GM21367 (cell line): ENCODE measurements around the gene LHB.
"Not testable (repeated sequence)": the region's sequence is repeated elsewhere in the genome, so short reads cannot be mapped to it uniquely, and the experiment has no call there.

Source experiments
- ATAC-seq: cut with Tn5 transposase; IDR thresholded peaks from one replicate; pipeline ENCODE4 v1.9.1; 2021; ENCODE audit not compliant: unreplicated experiment

Gene LHB

DNA sequence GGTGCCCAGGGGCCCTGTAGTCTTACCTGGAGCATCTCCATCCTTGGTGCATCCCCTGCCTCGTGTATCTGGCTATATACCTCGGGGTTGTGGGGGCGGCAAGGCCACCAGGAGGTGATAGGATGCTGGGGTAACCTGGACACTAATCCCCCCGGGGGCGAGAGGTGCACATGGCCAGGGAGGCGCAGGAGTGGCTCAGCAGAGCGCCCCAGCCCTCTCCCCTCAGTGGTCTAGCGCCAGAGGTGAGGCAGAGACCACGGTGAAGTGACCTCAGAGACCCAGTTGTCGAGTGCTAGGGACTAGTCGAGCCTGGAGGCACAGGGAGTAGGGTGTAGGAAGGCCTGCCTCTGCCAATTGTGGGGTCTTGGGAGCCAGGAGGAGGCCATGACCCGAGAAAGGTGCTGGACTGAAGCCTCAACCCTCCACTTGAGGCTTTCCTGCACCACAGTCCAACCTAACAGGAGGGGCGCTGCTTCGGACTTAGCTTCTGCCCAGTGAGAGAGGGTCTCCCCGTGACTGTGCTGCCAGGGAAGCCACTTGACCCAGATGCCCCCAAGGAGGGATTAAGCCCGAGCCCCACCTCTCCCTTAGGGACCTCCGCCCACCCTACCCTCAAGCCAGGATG is at the start of gene LHB:
Gene LHB (minus strand): TSS at position 51 of the 625 bp plus-strand sequence. CDS start 10 bp downstream, at position 41.
- ATAC-seq: no peak

DNA sequence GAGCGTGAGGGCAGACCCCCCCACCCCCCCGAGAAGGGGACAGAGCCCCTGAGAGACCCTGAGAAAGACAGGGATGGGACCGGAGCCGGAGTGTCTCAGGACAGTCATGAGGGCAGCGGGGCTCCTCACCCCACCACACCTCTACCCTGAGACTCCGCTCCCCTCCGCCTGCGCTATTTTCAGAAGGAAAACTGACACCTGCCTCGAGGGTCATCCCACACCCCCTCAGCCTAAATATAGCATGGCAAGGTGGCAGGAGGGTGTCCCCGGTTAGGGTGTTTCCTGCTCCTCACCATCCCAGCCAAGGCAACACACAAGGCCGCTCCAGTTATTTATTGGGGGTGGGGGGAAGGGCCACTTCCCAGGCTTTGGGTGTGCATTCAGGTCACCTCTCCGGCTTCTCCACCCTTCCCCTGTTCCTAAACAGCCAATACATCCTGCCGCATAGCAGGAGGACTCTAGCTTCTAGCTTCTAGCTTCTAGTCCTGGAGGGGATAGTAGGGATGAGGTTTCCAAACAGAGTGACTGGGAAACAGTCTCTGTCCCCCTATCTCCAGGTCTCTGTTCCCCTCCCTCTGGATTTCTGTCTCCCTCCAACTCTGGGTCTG is 49.1 kb upstream of the LHB start:
- ATAC-seq: no peak

DNA sequence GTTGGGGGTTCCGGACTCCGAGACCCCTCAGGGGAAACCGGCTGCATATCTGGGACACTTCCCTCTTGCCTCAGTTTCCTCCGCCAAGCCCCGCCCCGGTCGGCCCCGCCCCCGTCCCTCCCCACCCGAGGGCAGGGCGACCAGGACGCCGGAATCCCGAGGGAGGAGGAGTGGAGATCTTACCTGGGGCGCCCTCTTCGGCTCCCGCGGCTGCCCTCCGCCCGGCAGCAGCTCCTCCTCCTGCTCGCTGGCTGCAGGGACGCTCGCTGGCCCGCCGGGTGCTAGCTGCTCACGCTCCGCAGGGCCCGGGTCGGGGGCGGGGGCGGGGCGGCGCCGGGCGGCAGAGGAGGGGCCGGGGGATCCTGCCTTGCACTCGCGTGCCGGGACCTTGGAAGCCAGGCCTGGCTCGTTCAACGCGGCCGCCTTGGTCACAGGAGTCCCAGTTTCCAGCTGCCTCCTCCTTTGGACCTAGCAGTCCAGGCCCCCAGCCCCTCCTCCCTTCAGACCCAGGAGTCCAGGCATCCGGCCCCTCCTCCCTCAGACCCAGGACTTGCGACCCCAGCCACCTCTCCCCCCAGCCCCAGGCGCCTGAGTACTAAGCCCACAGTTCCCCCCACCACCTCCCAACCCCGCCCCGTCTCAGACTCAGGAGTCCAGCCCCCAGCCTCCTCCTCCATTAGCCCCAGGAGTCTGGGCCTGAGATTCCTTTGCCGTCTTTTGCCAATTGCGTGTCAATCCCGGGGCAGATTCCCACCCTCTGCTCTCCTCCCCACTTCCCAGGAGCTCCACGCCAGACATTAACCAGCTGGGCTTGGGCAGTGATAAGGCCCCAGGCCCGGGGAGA is 48.1 kb upstream of the LHB start, which contains the start of gene NTF4:
Gene NTF4 (minus strand): TSS at position 51 of the 844 bp plus-strand sequence. CDS start 2,821 bp downstream, outside the sequence.
- no peak for ATAC-seq

DNA sequence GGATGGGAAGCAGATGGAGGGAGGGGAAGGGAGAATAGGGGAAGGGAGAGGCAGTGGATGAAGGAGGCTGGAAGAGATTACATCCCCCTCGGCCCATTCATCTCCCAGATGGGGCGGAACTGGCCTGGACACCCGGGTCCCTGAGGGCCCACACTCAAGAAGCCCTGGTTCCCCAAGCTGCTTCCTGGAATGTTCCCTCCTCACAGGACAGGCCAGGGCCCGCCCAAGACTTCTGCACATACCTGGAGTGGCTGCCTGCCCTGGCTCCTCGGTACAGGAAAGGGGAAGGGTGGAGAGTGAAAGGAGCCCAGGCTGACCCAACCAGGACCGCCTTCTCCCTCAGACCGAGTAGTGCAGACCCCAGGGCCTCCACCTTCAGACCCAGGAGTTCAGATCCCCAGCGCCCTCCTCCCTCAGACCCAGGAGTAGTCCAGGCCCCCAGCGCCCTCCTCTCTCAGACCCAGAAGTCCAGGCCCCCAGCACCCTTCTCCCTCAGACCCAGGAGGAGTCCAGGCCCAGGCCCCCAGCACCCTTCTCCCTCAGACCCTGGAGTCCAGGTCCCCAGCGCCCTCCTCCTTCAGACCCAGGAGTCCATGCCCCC is 47.2 kb upstream of the LHB start:
- ATAC-seq: no peak

DNA sequence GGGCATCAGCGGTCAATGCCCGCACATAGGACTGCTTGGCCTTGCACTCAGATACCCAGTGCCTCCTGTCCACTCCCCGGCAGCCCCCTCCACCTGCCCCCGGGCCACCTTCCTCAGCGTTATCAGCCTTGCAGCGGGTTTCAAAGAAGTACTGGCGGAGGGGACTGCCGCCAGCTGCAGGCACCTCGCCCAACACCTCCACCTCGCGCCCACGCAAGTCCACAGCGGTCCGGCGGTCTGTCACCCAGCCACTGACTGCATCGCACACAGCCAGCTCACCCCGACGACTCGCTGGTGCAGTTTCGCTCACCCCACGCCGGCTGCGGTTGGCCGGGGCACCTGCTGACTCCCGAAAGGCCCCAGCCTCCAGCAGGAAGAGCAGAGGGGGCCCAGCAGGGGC is 44.6 kb upstream of the LHB start:
- ATAC-seq: no peak

DNA sequence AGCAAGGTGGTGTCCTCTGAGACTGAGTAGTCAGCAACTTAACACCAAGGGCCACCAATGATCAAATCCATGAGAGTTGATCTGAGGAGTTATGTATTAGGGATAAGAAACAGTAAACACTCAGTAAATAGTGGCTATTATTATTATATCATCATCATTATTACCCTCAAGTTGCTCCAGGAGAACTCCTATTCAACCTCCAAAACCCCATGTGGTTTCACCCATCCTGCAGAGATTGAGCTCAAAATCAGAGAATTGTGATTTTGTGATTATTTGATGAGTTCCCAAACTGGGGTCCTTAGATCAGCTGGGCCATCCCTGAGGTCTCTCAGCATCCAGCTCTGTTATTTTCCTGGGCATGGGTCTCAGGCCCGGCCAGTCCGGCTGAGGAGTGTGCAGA is 44.1 kb upstream of the LHB start:
- ATAC-seq: no peak

DNA sequence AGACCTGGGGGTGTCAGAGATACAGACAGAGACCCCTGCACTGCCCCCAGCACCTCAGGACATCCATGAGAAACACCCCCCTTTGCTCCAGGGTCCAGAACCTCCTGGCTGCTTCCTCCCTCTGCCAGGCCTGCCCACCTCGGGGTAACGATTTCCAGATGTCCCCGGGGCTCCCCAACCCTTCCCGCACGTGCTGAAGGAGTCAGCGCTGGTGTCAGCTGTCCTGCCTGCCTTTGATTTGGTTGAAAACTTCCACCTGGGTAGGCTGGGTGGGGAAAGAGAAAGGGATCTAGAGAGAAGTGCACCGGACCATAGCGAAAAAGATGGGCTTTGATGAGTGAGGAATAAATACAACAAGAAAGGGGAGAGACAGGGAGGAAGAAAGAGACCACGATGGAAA is 42.2 kb upstream of the LHB start:
- no peak for ATAC-seq

DNA sequence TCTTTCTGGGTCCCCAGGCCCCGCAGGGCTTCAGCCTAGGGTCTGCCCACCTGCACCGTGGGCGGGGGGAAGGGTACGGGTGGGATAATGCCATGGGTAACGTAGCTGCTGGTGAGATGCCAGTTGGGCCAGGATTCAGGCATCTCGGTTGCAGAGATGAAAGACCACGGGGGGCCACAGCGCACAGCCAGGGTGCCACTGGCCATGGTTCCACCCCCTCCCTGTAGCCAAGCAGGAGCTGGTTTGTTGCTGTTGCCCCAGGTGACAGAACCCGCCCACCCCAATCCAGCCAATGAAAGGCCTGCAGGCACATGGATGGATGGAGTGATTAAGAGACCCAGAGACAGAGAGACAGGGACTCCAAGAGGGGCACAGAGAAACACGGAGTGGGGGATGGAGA is 41.7 kb upstream of the LHB start:
- no peak for ATAC-seq

DNA sequence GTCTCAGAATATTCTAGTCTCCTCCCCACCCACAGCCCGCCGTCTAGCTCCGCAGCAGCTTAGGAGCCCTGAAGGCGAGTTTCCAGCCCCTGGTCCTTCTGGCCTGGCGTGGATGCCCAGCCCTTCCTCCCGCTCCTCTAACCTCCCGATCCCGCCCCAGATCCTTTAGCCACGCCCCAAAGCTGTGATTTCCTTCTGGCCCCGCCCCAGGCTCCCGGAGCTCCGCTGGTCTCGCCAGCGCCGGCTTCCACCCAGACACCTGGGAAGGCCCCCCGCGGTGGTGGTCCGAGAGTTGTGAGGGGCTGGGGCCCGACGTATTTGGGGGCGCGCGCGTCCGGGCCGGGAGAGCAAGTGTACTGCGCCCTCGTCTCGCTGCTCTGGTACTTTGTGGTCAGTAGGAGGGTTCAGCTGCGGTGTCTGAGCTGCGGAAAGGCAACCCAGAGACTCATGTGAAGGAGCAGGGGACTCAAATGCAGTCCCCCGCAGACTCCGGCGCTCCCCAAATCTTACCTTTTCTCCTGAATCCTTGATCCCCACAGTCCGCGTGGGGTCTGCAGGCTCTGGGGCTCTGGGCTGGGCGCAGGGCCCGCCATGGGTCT is 40.8 kb upstream of the LHB start, which contains the start of gene CGB7:
Gene CGB7 (minus strand): TSS at position 114 of the 599 bp plus-strand sequence. CDS start 2,374 bp downstream, outside the sequence.
- no peak for ATAC-seq

DNA sequence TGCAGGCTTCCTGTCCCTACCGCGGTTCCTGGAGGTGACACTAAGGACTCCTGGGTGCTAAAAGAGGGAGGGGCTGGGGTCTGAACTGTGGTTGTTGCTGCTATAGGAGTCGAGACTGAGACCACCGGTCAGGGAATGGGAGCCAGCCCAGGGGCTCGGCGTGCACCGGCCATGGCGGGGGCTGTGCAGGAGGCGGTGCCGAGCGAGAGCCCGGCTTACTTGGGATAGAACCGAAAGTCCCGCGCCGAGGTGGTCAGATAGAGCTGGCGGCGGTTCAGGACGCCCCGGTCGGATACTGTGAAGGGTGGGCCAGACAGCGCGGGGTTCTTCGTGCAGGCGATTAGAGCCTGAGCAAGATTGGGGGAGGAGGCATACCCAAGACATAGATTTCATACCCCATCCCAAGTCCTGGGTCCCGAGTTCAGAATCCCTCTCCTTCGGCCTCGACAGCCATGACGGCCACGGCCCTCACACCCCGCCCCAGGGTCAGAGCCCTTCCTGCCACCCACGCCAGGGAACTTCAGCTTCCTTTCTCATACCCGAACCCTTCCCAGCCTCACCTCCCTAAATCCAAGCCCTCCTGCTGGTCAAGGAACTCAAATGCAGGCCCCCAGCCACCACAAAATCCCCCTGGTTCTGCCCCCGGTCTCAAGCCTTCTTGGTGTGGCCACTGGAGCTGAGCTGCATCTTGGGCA is 40.2 kb upstream of the LHB start:
- not testable (repeated sequence) for ATAC-seq

DNA sequence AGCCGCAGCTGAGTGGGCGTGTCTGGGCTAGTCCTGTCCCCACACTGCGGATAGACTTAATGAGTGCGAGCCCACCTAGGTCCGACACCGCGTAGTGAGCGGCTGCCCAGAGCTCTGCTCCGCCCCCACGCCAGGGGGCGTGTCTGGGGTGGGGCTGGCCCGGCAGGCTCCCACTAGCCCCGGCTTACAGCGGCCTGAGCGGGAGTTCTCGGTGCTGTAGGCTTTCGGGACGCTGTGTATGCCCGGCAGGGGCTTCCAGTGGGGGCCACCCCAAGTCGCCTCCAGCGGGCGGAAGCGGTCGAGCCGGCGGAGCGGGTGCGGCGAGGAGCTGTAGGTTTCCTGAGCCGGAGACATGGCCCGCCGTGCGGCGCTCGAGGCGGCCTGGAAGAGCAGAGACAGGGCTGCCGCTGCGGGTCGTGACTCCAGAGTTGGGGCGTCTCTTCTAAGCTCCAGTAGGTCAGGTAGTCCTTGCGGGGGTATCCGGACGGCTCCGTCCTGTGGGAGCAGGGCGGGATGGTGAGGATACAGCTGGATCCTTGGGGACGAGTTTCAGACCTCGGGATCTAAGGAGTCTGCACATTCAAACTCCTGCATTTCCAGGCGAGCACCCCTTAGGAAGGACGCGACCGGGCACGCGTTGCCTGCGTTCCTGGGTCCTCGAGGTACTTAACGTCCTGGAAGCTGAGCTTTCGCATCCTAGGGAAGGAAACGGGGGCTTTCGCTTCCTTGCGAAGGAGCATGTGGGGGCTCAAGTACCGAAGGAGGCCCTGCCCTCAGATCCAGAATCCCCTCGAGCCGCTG is 39.4 kb upstream of the LHB start:
- ATAC-seq: no peak

DNA sequence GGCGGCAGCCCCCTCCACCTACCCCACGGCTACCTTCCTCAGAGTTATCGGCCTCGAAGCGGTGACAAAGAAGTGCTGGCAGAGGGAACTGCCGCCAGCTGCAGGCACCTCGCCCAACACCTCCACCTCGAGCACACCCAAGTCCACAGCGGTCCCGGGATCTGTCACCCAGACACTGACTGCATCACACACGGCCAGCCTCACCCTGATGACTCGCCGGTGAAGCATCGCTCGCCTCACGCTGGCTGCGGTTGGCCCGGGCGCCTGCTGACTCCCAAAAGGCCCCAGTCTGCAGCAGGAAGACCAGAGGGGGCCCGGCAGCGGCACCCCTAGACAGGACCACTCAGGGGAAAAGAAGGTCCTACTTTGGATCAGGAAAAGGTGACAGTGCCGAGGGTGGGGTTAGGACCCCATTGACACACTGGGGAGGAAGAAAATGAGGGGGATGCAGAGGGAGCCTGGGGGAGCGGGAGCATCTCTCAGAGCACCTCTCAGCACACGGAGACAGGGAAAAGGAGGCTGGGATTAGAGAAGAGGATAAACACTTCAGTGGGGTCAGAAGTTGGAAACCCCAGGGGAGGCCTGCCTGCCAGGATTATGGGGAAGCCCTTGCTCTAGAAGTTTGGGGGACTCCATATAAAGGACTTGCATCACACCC is 33.6 kb upstream of the LHB start:
- ATAC-seq: not testable (repeated sequence)

DNA sequence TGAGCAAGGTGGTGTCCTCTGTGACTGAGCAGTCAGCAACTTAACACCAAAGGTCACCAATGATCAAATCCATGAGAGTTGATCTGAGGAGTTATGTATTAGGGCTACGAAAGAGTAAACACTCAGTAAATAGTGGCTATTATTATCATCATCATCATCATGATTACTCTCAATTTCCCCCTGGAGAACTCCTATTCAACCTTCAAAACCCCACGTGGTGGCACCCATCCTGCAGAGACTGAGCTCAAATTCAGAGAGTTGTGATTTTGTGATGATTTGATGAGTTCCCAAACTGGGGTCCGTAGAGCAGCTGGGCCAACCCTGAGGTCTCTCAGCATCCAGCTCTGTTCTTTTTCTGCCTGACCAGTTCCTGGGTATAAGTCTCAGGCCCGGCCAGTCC is 32.9 kb upstream of the LHB start:
- not testable (repeated sequence) for ATAC-seq

DNA sequence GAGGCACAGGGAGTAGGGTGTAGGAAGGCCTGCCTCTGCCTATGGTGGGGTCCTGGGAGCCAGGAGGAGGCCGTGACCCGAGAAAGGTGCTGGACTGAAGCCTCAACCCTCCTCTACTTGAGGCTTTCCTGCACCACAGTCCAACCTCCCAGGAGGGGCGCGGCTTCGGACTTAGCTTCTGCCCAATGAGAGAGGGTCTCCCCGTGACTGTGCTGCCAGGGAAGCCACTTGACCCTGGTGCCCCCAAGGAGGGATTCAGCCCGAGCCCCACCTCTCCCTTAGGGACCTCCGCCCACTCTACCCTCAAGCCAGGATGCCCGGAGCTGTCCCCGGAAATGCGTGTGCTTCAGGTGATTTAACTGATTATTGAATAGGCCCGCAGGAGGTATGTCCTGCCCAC is 32.1 kb upstream of the LHB start, which contains the start of gene CGB8:
Gene CGB8 (minus strand): TSS at position 101 of the 400 bp plus-strand sequence. CDS start 372 bp downstream, outside the sequence.
- not testable (repeated sequence) for ATAC-seq

DNA sequence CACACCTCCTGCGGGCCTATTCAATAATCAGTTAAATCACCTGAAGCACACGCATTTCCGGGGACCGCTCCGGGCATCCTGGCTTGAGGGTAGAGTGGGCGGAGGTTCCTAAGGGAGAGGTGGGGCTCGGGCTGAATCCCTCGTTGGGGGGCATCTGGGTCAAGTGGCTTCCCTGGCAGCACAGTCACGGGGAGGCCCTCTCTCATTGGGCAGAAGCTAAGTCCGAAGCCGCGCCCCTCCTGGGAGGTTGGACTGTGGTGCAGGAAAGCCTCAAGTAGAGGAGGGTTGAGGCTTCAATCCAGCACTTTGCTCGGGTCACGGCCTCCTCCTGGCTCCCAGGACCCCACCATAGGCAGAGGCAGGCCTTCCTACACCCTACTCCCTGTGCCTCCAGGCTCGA is 26.7 kb upstream of the LHB start, which contains the start of gene CGB5:
Gene CGB5 (plus strand): TSS at position 301 of the 400 bp plus-strand sequence. CDS start 362 bp downstream, outside the sequence.
- not testable (repeated sequence) for ATAC-seq

DNA sequence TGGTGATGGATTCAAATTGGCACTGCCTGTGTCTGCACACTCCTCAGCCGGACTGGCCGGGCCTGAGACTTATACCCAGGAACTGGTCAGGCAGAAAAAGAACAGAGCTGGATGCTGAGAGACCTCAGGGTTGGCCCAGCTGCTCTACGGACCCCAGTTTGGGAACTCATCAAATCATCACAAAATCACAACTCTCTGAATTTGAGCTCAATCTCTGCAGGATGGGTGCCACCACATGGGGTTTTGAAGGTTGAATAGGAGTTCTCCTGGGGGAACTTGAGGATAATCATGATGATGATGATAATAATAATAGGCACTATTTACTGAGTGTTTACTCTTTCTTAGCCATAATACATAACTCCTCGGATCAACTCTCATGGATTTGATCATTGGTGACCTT is 25.8 kb upstream of the LHB start:
- not testable (repeated sequence) for ATAC-seq

DNA sequence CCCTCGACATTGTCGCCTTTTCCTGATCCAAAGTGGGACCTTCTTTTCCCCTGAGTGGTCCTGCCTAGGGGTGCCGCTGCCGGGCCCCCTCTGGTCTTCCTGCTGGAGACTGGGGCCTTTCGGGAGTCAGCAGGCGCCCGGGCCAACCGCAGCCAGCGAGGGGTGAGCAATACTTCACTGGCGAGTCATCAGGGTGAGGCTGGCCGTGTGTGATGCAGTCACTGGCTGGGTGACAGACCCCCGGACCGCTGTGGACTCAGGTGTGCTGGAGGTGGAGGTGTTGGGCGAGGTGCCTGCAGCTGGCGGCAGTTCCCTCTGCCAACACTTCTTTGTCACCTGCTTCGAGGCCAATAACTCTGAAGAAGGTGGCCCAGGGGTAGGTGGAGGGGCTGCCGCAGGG is 25.3 kb upstream of the LHB start:
- no peak for ATAC-seq

DNA sequence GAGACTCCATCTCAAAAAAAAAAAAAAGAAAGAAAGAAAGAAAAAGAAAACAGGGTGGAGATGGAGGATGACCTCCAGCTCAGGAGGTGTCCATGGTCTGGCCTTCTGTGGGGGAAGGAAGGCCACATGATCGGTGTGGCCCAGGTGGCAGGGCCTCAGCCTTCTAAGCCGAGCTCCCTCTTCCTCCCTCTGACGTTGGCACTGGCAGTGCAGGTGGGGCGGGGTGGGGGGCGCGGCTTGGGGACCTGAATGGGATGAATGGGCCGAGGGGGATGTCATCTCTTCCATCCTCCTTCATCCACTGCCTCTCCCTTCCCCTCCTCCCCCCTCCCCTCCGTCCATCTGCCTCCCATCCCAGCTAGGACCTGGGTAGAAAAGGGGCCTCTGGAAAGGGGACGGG is 22.8 kb upstream of the LHB start:
- not testable (repeated sequence) for ATAC-seq
